Sigmoid colon (tissue), 4 donors: ENCODE data around the gene THBD.

Source experiments
- EP300 ChIP-seq, 4 donors: sonication (generic); formaldehyde crosslinking; IDR thresholded peaks; one replicate each; pipeline ENCODE4 v1.6.1; 2017; ENCODE audit warnings: antibody characterized with exemption in 4 of 4
- POLR2A ChIP-seq, 2 donors: fragments of 450-650 bp; IDR thresholded peaks; one replicate each; pipeline ENCODE4 v1.6.1; 2016; ENCODE audit warnings: antibody characterized with exemption in 2 of 2, mild to moderate bottlenecking in 2 of 2, moderate library complexity in 2 of 2
- POLR2AphosphoS5 ChIP-seq, 4 donors: sonication (generic); formaldehyde crosslinking; IDR thresholded peaks; one replicate each; pipeline ENCODE4 v1.6.1; 2017; ENCODE audit warnings: antibody characterized with exemption in 4 of 4
- TF ChIP-seq, protein P1 (sequence below), 4 experiments: fragments of 450-650 bp in 3 of 4; fragments of 200-600 bp in 1 of 4; IDR thresholded peaks; one replicate each; pipeline ENCODE4 v1.5.1; 2016 to 2019; ENCODE audit warnings: antibody characterized with exemption in 4 of 4, mild to moderate bottlenecking in 3 of 4, moderate library complexity in 2 of 4

- TF ChIP-seq, protein P1, sequence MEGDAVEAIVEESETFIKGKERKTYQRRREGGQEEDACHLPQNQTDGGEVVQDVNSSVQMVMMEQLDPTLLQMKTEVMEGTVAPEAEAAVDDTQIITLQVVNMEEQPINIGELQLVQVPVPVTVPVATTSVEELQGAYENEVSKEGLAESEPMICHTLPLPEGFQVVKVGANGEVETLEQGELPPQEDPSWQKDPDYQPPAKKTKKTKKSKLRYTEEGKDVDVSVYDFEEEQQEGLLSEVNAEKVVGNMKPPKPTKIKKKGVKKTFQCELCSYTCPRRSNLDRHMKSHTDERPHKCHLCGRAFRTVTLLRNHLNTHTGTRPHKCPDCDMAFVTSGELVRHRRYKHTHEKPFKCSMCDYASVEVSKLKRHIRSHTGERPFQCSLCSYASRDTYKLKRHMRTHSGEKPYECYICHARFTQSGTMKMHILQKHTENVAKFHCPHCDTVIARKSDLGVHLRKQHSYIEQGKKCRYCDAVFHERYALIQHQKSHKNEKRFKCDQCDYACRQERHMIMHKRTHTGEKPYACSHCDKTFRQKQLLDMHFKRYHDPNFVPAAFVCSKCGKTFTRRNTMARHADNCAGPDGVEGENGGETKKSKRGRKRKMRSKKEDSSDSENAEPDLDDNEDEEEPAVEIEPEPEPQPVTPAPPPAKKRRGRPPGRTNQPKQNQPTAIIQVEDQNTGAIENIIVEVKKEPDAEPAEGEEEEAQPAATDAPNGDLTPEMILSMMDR (IDR thresholded peaks at IDR 0.05), result no peak
- no peak for TF ChIP-seq POLR2A (IDR thresholded peaks at IDR 0.05)
- TF ChIP-seq POLR2AphosphoS5 (IDR thresholded peaks at IDR 0.05), result no peak
- TF ChIP-seq EP300 (IDR thresholded peaks at IDR 0.05), result no peak
Measured at GRCh38 chr20:23007462-23007861, 42.0 kb downstream of the THBD start.
